Measurements from ENCODE around the gene DCUN1D1.
A peak's percentile ranks its signal among the peaks of the same experiment; 100 is the strongest.

DCUN1D1 gene

GRCh38 chr3:182979674-182980191, 605 bp downstream of the DCUN1D1 start:
- Mint-ChIP-seq H3K4me3 (peak overlapping the region; percentile 95 to 98 (median 98)), H3K27me3 (ENCODE audit: low read depth) (no peaks in the 10 kb centered on the region), H3K9me3 (no peaks in the 10 kb centered on the region), H3K4me1 (peaks cover 14% of the 10 kb centered on the region), H3K36me3 (ENCODE audit: low read depth) (no peaks in the 10 kb centered on the region), H3K27ac (peak overlapping the region; percentile 82 to 97 (median 94))
- TF ChIP-seq CTCF (IDR thresholded peaks at IDR 0.05; ENCODE audit: unreplicated experiment in 3 of 3), result no peak

GRCh38 chr3:182979103-182979673, 1.1 kb downstream of the DCUN1D1 start:
- no peaks in the 10 kb centered on the region for H3K27me3 Mint-ChIP-seq (ENCODE audit: low read depth)
- no peaks in the 10 kb centered on the region for H3K36me3 Mint-ChIP-seq (ENCODE audit: low read depth)
- H3K9me3 Mint-ChIP-seq, result no peaks in the 10 kb centered on the region
- no peak for TF ChIP-seq CTCF (IDR thresholded peaks at IDR 0.05; ENCODE audit: unreplicated experiment in 3 of 3)
- H3K27ac Mint-ChIP-seq, result peak overlapping the region; percentile 82 to 97 (median 94)
- peaks cover 14% of the 10 kb centered on the region for H3K4me1 Mint-ChIP-seq
- H3K4me3 Mint-ChIP-seq, result peak overlapping the region; percentile 95 to 98 (median 98)

GRCh38 chr3:182978387-182978786, 2.0 kb downstream of the DCUN1D1 start:
- Mint-ChIP-seq H3K27me3 (ENCODE audit: low read depth) (no peaks in the 10 kb centered on the region), H3K9me3 (no peaks in the 10 kb centered on the region), H3K27ac (peak overlapping the region in 2 of 3 experiments; percentile 94 to 97), H3K36me3 (ENCODE audit: low read depth) (no peaks in the 10 kb centered on the region), H3K4me1 (peaks cover 14% of the 10 kb centered on the region), H3K4me3 (peak overlapping the region; percentile 95 to 98 (median 98))
- no peak for TF ChIP-seq CTCF (IDR thresholded peaks at IDR 0.05; ENCODE audit: unreplicated experiment in 3 of 3)

GRCh38 chr3:182973047-182973446, 7.3 kb downstream of the DCUN1D1 start:
- H3K9me3 Mint-ChIP-seq, result no peaks in the 10 kb centered on the region

GRCh38 chr3:182972387-182972786, 8.0 kb downstream of the DCUN1D1 start:
- H3K27ac Mint-ChIP-seq, result peak overlapping the region in 2 of 3 experiments; percentile 37 to 95
- H3K9me3 Mint-ChIP-seq, result no peaks in the 10 kb centered on the region
- H3K27me3 Mint-ChIP-seq (ENCODE audit: low read depth), result no peaks in the 10 kb centered on the region
- H3K4me1 Mint-ChIP-seq, result peaks cover 27% of the 10 kb centered on the region
- no peaks in the 10 kb centered on the region for H3K36me3 Mint-ChIP-seq (ENCODE audit: low read depth)
- TF ChIP-seq CTCF (IDR thresholded peaks at IDR 0.05; ENCODE audit: unreplicated experiment in 3 of 3), result no peak
- no peak overlapping the region for H3K4me3 Mint-ChIP-seq

More at GRCh38 chr3:182973047-182973446, 7.3 kb downstream of the DCUN1D1 start:
- no peak for TF ChIP-seq CTCF (IDR thresholded peaks at IDR 0.05; ENCODE audit: unreplicated experiment in 3 of 3)
- H3K36me3 Mint-ChIP-seq (ENCODE audit: low read depth), result no peaks in the 10 kb centered on the region
- peak overlapping the region in 1 of 3 experiments; percentile 51 for H3K27ac Mint-ChIP-seq
- H3K4me3 Mint-ChIP-seq, result no peak overlapping the region
- no peaks in the 10 kb centered on the region for H3K27me3 Mint-ChIP-seq (ENCODE audit: low read depth)
- H3K4me1 Mint-ChIP-seq, result peaks cover 23% of the 10 kb centered on the region

- peaks cover 30% of the 10 kb centered on the region for H3K4me1 Mint-ChIP-seq
- peak overlapping the region in 1 of 3 experiments; percentile 3 for H3K4me3 Mint-ChIP-seq
- no peaks in the 10 kb centered on the region for H3K9me3 Mint-ChIP-seq
- no peaks in the 10 kb centered on the region for H3K36me3 Mint-ChIP-seq (ENCODE audit: low read depth)
- peak overlapping the region in 2 of 3 experiments; percentile 30 to 95 for H3K27ac Mint-ChIP-seq
- TF ChIP-seq CTCF (IDR thresholded peaks at IDR 0.05; ENCODE audit: unreplicated experiment in 3 of 3), result no peak
- no peaks in the 10 kb centered on the region for H3K27me3 Mint-ChIP-seq (ENCODE audit: low read depth)
Observed at GRCh38 chr3:182971637-182972036, 8.7 kb downstream of the DCUN1D1 start.

All from nephron (organoid).